Activated CD4-positive, alpha-beta T cell treated with anti-CD3 and anti-CD28 coated beads for 48 hours (primary cell): Measurements from ENCODE around the gene ARHGEF16.
A peak's percentile ranks its signal among the peaks of the same experiment; 100 is the strongest.

Experiments used
- DNase-seq: peaks from one replicate; pipeline ENCODE4 v3.0.0-alpha.2; 2020

ARHGEF16 gene

DNA sequence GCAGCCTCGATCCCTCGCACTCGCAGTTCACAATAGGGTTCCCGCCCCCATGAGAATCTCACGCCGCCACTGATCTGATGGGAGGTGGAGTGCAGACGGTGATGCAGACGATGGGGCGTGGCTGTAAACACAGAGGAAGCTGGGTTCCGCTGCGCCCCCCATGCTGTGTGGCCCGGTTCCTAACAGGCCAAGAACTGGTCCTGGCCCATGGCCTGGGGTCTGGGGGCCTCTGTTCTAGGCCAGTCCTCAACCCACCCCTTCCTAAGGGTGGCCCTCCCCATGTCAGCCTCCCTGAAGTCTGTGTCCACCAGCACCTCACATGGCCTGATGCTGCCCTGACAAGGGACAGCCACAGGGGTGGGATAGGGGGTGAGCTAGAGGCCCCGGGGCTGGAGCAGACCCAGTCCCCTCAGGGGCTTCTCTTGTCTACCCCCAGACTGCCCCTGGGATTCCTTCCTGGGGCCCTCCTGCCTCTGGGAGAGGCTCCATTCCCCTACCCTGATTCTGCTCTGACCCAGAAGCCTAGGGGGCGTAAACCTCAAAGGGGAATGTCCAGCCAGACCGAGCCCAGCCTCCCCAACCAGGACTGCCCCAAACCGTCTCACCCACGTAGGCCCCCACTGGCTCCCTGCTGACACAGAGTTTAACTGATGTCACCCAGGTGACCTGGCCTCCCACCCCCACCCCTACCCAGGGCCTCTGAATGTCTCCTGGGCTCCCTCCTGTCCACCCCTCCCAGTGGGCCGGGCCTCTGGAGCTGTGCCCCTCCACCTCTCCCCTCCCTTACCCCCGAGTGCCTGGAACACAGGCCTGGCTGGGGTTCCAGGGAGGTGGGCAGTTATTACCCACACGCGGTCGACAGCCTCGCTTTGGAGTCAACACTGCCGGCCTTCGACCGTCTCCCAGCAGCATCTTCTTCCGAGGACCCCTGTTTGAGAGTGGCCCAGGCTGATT is 14.8 kb upstream of the ARHGEF16 start:
- DNase-seq: no peak

GRCh38 chr1:3440300-3440681 is 14.2 kb upstream of the ARHGEF16 start:
- DNase-seq: no peak

- DNase-seq: no peak
These were observed 13.6 kb upstream of the ARHGEF16 start for GRCh38 chr1:3440711-3441409.

DNA sequence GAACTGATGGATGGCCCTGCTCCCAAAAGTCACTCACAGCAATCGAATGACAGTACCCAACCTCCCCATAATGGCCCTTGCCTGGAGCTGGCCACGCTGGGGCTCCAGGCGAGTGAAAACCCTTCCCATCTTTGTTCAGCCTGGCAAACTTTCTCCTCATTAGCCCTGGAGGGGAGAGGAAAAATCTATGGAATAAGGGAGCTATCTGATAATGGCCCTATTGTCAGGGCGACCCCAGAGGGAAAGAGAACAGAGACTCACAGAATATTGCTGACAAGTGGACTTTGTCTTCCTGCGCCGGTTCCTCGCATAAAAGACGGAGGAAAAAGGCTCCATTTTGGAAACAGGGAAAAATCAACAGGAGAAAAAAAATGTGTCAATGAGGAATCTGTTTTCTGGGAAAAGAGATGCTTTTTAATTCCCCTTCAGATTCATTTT is 13.0 kb upstream of the ARHGEF16 start:
- DNase-seq: no peak

- no peak for DNase-seq
These were observed 12.6 kb upstream of the ARHGEF16 start for GRCh38 chr1:3441880-3442279.

GRCh38 chr1:3442331-3442730 is 12.1 kb upstream of the ARHGEF16 start:
- no peak for DNase-seq

DNA sequence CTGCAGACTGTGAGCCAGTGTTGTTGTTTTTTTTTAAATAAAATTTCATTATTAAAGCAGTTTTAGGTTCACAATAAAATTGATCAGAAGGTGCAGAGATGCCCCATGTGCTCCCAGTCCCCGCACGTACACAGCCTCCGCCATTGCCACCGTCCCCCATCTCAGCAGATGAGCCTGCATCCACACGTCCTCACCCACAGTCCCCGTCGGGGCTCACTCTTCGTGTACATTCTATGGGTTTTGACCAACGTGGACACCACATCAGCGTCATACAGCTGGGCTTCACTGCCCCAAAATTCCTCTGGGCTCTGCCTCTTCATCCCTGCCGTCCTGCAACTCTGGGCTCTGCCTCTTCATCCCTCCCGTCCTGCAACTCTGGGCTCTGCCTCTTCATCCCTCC is 11.6 kb upstream of the ARHGEF16 start:
- no peak for DNase-seq

DNA sequence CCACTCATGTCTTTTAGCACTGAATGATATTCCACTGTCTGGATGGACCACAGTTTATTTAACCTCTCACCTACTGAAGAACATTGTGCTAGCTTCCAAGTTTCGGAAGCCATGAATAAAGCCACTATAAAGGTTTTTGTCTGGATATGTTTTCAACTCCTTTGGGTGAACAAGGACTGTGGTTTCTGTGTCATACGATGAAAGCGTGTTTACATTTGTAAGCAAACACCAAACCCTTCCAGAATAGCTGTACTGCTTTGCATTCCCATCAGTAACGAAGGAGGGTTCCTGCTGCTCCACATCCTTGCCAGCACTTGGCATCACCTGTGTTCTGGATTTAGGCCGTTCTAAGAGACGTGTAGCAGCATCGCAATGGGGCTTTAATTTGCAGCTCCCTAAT is 10.7 kb upstream of the ARHGEF16 start:
- DNase-seq: no peak

- no peak for DNase-seq
These were observed 10.2 kb upstream of the ARHGEF16 start for GRCh38 chr1:3444298-3444697.

DNA sequence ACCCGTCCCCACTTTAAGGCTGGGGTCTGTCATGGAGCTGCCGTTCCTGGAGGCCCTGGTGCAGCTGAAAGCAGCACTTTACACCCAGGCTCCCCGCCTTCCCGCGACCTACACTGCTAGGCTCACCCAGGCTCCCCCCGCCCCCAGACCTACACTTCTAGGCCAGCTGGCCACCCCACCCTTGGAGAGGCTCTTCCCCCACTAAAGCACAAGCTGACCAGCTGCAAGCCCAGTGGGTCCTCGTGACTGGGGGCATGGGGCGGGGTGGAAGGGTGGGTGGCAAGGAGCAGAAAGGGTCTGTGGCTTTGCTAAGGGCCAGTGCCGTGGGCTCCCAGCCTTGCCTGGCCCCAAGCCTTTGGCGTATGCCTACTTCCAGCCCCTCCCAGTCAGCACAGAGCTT is 9.7 kb upstream of the ARHGEF16 start:
- no peak for DNase-seq

DNA sequence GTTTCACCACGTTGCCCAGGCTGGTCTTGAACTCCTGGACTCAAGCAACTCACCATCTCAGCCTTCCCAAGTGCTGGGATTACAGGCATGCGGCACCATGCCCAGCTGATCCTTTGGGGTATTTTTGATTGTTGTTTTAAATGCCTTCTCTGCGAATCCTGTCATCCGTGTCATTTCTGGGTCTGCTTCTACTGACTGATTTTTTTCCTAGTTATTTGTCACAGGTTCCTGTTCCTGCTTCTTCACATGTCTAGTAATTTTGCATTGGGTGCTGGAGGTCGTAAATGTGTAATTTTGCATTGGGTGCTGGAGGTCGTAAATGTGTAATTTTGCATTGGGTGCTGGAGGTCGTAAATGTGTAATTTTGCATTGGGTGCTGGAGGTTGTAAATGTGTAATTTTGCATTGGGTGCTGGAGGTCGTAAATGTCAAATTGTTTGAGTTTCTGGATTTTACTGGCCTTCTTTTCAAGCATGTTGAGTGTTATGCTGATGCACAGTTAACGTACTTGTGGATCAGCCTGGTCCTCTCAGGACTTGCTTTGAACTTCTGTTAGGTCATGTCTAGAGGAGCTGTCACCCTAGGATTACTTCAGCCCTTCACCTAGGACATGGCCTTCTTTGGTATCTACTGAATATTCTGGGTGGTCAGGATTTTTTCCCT is 4.1 kb upstream of the ARHGEF16 start:
- DNase-seq: no peak

DNA sequence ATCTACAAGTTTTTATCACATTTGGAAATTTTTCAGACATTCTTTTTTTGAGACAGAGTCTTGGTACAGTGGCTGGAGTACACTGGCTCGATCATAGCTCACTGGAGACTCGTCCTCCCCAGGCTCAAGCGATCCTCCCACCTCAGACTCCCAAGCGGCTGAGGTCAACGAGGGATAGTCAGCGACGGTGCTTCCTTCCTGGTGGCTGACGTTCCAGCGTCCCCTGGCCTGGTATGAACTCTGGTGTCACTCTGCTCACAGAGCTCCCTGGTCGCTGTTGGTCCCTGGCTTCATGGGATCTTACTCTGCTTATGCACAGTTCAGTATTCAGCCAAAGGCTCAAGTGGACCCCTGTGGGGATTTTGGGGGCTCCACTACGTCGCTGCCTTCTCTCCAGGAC is 3.5 kb upstream of the ARHGEF16 start:
- no peak for DNase-seq

DNA sequence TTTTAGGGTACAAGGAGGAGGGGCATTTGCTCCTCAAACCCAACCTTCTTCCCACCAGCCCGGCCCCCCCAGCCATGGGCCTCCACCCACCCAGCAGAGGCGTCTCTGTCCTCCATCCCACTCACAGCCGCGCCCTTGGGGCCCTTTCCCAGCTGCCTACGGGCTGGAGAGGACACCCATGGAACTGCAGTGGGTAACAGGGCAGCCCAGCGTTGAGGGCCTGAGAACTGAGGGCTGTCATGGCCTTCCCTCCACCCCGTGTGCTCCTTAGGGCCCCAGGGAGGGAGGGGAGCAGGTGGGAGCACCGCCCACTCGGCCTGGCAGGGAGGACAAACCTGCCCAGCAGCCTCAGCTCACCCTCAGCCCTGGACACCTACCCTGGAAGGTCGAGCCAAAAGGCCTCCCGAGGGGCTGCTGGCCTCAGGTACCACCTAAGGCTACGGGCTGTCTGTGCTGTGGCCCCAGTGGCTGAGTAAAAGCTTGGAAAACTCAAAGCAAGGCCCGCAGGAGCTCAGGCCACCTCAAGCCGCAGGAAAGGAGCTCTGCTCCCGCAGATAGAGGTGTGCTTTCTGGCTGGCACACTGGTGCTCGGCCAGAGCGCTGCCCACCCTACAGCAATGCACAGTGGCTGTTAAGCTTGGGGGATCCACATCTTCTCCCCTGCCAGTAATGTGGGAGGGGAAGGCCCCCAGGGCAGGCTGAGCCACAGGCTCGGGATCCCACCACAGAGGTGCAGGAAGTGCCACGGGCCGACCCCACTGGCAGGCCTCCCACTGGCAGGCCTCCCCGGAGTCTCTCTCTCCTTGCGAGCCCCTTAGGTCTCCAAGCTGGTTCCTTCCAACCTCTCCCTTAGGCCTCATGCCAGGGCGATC is 2.2 kb upstream of the ARHGEF16 start:
- DNase-seq: no peak

DNA sequence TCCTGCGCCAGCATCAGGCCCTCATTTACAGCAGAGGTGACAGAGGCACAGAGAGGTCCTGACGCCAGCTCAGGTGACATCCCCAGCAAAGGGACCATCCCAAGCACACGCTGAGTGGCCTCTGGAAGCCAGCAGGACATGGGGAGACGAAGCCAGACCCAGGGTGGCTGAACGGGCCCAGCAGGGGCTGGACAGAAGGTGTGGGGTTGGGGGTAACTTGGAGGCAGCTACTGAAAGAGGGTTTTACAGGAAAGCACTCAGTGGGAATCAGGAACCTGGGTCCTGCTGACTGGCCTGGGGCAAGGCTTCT is 1.6 kb upstream of the ARHGEF16 start:
- DNase-seq: no peak

DNA sequence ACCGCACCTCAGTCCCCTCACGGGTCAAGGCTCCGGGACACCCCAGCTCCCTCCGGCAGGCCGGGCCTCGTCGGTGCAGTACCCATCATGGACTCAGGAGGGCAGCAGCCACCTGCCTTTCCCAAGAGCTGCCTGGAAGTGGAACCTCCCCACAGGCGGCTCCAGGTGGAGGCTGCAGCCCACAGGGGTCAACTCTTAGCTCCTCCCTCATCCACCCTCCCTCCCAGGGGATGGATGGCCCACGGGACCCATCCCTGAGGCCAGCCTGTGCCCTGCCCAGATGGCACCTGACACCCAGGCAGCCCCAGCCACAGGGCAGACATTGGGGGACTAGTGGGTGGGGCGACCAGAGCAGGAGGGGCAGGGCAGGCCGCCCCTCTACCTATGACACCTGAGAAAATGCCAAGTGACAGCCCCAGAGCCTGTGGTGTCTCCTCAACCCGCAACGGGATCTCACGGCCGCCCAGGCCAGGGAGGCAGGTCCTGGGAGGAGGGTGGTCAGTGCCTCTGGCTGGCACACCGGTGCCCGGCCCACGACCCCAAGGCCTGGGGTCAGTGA is 1.2 kb upstream of the ARHGEF16 start:
- peak; percentile 83 for DNase-seq

DNA sequence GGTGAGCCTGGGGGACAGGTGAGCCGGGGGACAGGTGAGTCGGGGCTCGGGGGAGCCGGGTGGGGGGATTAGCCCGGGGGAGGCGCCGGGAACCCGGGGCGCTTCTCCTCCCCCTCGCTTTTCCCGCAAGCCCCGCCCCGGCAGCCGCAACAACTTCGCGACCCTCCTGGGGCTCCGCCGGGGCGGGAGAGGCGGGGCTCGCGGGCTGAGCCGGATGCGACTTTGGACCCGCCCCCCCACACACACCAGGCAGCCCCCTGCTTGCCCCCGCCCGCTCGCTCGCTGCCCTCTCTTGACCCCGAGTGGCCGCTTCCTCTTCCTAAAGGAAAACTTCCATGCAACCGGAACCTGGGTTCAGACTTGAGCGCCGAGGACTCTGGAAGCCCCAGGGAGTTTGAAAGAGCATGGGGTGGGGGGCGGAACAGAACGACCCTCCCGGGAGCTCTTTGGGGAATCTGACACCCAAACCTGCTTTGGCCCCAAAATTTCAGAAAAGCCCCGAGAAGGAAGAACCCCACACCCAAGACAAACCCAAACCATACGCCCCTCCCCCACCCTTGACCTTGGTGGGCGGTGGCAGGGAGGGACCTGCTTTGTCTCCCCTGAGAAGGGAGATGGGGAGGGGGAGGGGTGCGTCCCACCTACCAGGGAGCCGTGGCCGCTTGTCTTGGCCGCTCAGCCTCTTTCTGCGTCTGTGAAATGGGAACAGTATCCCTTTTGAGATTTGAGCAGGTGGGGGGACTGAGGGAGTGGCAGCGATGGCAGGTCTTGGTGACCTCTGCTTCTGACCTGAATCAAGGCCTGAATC is 550 bp downstream of the ARHGEF16 start:
- DNase-seq: no peak

- DNase-seq: no peak
These were observed 1.4 kb downstream of the ARHGEF16 start for GRCh38 chr1:3455670-3456448.

DNA sequence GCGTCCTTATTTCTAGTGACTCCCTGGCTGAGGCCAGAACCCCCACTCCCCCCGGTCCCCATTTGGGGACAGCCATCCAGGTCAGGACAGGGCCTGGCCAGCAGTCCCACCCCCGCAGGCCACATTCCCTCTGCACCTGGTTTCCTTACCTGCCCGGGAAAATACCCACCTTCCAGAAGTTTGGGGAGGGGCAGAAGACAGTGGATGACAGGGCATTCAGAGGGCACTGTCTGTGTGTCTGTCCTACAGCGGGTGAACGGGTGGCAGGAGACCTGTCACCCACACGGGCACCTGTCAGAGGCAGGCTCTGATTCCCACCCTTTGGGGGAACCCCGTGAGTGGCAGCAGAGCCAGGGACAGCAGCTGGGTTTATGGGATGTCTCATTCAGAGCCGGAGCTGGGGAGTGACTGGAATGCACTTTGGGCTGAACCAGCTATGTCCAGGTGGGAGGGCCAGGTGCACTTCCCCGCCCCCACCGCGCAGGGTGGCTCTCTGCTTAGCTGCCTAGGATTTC is 2.0 kb downstream of the ARHGEF16 start:
- DNase-seq: no peak

- DNase-seq: no peak
These were observed 2.8 kb downstream of the ARHGEF16 start for GRCh38 chr1:3456964-3457909.
